GM19238 (cell line): ENCODE data around the gene GPR25.

Source experiments
- DNase-seq: peaks from one replicate; pipeline ENCODE4 v3.0.0; 2011; ENCODE audit warnings: low spot score; ENCODE audit not compliant: insufficient read length

Gene GPR25

DNA sequence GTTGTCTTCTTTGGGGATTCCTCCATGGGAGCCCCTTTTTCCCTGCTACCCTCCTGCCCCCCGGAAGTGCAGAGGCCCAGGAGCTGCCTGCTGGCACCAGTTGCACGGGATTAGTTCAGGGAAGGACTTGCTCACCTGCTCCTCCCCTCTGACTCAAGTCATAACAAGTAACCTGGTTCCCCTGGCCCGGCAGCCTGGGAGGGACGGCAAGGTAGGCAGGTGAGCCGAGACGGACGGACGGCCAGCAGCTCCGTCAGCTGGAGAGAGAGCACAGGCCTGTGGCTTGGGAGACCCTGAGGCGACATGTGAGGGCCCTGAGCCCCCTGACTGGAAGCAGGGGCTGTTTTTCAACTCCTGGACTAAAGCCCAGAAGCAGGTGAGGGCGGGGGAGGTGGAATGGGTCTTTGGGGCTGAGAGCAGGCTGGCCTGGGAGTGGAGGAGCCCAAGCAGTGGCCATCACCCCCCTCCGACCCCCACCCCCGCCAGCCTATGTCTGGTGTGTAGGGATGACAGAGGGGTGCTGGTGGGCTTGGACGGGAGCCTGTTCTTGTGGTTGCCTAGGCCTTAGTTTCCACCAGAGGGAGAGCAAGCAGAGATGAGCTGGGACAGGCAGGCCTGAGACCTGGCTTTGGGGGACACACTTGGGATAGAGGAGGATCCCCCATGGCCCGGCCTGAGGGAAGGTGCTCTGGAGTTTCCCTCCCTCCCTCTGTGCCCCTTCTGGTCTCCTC is 22.1 kb downstream of the GPR25 start, which contains the start of gene INAVA:
Gene INAVA (plus strand): TSS at position 189 of the 731 bp plus-strand sequence. CDS start 3,501 bp downstream, outside the sequence.
- no peak for DNase-seq

DNA sequence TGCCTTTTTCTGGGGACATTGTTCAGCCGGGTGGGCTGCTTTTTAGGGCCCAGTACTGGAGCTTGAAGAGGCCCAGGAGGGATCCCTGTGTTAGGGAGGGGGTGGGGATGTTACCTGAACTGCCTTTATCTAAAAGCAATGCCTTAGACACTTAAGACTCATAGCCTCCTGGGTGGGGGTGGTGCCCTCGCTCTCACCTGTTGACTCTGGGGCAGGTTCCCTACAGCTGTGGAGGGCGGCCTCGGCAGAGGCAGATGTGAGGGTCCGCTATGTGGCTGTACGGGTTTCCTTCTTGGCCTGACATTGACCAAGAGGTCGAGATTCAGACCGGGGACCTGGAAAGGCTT is 22.6 kb downstream of the GPR25 start:
- DNase-seq, result no peak

DNA sequence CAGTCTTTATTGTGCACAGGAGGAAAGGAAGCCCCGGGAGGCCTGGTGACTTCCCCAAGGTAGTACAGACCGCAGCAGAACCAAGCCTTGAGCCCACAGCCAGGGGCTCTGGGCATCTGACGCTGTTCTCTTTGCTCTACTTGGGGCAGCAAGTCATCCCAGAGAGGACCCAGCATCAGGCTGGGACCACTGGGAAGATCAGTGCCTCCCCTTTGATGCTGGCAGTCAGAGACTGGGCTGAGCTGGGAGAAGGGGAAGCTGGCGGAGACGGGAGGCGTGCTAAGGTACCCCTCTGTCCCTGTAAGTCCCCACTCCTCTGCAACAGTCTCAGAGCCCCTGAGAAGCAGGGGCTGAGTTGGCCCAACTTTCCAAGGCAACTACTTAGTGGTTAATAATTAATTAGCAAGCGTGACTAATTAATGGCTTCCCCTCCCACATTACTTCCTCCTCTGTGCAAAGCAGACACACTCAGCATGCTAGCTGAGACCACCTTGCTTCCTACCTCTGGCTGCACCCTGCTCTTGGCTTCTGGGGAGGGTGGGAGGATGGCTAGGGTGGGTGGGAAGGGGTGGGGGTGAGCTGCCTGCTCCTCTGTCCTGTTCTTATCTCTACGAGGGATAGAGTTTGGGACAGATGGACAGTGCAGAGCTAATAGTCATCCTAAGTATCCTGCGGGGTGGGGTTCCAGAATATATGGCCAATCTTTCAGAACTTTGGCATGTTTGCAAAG is 23.2 kb downstream of the GPR25 start:
- peak; percentile 58 for DNase-seq

- DNase-seq, result no peak
Measured at GRCh38 chr1:200896531-200897196, 23.9 kb downstream of the GPR25 start.

DNA sequence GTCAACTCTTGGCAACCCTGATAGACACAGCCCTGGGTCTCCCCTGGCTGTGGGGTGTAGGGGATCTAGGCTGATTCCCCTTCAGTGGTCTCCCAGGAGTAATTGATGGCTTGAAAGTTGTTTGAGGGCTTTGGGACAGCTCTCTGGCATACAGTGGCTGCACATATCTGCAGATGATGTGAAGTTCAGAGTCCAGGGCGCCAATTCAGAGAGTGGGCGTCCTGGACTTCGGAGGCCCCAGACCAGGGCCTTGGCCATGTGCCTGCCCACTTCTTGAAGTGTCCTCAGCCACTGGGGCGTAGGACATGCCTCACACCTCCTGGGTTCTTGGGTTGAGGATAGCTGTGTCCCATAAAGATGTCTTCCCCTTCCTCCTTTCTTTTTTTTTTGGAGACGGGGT is 24.5 kb downstream of the GPR25 start:
- DNase-seq, result no peak

- DNase-seq, result no peak
Measured at GRCh38 chr1:200899015-200899386, 26.2 kb downstream of the GPR25 start.

DNA sequence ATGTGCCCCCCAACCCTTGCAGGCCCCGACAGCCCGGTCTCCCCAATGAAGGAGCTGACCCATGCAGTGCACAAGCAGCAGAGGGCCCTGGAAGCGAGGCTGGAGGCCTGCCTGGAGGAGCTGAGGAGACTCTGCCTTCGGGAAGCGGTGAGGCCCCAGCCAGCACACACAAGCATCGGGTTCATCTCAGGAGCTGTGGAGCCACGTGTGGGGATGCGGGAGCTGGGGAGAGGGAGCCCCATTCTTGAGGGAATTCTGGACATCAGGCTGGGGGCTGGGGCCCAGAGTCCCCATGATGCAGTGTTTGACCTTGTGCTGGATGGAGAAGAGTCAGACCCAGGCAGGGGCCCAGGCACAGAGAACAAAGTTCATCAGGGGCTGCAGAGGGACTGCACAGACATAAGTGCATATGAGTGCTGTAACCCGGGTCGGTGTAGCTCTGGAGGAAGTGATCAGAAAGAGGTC is 26.7 kb downstream of the GPR25 start:
- no peak for DNase-seq

DNA sequence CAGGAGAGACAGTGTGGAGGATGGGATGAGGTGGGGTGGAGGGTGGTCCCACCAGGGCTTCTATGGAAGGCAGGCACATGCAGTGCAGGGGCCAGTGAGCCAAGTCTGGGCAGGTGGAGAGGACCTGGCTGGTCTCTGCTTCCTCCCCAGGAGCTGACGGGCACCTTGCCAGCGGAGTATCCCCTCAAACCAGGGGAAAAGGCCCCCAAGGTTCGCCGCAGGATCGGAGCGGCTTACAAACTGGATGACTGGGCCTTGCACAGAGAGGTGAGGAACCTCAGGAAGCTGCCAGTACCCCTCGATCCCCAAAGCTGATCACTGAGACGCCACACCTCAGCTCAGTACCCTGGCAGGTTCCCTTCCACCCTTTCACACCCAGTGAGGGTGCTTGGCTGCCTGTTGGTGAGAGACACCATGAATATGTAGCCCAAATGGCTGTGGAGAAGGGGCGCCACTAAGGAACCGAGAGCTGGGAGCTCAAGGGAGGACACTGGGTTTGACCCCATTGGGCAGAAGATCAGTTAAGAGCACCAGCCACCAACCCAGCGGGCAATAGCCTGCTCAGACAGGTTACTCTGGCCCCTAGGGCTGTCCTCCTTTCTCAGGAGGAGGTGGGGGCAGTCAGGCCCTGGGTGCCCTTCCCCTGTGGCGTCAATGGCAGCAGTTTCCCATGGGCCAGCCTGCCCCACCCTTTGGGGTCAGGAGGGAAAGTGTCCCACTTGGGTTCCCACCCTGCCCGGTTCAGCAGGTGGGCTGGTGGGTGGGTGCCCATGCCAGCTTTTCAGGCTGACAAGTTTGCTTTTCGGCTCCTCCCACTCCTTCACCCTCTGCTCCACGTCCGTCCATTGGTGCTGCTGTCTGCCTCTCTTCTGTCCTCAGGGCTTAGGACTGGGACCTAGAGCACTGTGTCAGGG is 27.4 kb downstream of the GPR25 start:
- DNase-seq, result no peak

DNA sequence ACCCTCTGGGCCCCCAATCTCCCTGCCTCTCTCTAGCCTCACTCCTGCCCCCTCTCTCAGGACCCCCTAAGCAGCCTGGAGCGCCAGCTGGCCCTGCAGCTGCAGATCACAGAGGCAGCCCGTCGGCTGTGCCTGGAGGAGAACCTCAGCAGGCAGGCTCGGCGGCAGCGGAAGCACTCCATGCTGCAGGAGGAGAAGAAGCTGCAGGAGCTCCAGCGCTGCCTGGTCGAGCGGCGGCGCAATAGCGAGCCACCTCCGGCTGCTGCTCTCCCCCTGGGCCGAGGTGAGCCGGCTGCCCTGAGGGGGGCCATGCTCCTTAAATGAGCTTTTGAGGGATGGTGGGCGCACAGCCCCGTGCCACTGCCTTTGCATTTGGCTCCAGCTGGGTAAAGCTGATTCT is 28.1 kb downstream of the GPR25 start:
- DNase-seq, result no peak

- no peak for DNase-seq
Measured at GRCh38 chr1:200901350-200901749, 28.6 kb downstream of the GPR25 start.

DNA sequence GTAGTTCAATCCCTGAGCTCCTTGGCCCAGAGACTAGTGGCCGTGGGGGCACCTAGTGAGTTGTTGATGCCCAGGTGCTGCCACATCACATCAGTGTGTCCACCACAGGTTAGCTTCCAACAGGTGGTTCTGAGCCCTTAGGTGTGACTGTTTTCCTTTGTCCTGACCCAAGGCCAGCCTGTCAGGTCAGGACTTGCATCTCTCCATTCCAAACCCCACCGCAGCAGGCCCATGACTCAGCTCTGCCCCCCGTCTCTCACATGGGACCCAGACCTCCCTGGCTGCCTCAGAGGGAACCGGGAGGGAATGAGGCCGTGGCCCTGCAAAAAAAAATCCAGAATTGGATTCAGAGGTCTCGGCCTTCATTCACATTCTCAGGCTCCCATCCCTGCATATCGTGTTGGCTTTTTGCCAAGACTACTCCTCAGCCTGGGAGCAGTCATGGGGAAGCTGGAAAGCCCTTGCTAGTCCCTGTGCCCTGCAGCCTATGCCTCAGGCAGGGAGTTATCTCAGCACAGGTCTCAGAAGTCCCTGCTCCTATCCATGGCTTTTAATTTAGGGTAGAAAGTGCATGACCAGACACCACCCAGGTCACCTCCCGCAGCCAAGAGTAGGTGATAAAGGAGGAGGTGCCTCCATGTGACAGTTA is 29.1 kb downstream of the GPR25 start:
- DNase-seq, result no peak

- no peak for DNase-seq
Measured at GRCh38 chr1:200903793-200904192, 31.0 kb downstream of the GPR25 start.

- DNase-seq, result no peak
Measured at GRCh38 chr1:200904772-200905171, 32.0 kb downstream of the GPR25 start.

DNA sequence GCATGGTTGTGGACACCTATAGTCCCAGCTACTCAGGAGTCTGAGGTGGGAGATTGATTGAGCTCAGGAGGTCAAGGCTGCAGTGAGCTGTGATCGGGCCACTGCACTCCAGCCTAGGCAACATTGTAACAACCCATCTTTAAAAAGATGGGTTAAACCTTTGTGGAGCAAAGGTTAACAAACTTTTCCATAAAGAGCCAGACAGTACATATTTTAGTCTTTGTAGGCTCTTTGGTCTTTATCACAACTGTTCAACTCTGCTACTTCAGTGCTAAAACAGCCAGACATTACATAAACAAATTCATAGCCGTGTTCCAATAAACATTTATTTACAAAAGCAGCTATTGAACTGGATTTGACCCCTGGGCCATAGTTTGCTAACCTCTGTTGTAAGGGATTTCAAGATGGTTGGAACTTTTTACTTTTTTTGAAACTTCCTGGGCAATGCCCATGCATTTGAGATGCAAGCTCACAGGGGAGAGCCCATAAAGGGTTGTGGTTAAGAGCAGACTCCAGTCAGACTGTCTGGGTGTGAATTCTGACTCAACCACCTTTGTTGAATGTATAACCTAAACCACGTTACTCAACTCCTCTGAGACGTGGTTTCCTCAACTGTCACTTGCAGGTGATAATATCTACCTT is 32.8 kb downstream of the GPR25 start:
- DNase-seq, result no peak

GRCh38 chr1:200906491-200906890 is 33.7 kb downstream of the GPR25 start:
- no peak for DNase-seq

DNA sequence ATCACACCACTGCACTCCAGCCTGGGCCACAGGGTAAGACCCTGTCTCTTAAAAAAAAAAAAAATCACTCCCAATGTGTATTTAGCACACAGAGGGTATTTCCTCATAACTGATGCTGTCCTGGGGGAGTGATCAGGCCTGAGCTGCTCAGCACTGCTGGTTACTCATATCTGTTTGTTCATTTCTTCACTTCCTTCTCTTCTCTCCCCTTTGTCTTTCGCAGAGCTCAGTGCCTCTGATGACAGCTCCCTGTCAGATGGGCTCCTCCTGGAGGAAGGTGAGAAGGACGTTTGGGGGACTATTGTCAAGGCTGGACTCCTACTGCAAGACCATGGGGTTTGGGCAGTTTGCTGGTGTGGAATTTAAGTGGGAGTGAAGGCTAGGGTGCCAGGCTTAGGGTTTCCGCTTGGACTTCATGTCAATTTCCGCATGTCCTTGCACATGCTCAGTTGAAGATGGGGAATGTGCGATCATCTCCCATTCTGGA is 34.9 kb downstream of the GPR25 start:
- peak; percentile 57 for DNase-seq

GRCh38 chr1:200908191-200908868 is 35.5 kb downstream of the GPR25 start:
- no peak for DNase-seq

DNA sequence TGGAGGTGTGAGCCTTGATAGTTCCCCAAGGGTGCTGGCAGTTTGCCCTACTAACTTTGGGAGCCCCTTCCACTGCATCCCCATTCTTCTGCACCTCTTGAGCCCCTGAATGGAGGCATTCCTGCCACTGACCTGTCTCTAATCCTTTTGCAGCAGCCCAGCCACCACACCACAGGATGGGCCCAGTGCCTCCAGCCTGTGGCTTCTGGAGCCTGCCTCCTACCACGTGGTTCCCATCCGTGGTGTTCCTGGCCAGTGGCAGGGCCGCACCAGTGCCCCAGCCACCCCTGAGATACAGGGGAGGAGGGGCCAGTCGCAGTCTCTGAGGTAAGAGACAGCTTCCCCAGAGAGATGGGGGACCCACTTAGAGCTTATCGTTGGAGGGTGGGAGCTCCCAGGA is 36.3 kb downstream of the GPR25 start:
- DNase-seq, result no peak

DNA sequence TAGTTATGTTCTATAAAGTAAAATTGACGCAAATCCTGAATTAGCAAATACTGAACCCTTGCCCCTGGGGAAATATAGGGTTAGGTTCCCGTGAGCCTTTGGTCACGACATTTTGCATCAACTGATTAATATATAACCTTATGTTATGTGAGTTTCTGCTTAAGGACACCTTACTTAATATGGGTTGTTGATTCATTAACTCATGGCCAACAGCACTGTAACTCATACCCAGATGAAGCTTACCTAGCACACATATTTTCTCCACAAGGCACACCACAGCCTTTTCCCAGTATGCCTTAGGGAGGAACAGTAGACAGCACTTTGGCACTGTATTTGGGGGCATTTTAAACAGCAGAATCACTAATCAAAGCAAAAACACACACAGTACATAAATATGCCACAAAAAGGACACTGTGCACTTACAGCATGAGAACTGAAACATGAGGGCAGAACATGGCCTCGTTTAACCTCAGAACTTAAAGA is 37.0 kb downstream of the GPR25 start:
- no peak for DNase-seq
